Measurements from ENCODE around the gene HMGCS2.
A peak's percentile ranks its signal among the peaks of the same experiment; 100 is the strongest.
"Not testable (repeated sequence)": the region's sequence is repeated elsewhere in the genome, so short reads cannot be mapped to it uniquely, and the experiment has no call there.

HMGCS2 gene

GRCh38 chr1:119714583-119714982 lies 54.1 kb downstream of the HMGCS2 start:
- no peak for DNase-seq
- Histone ChIP-seq H3K4me3 (ENCODE audit: low read depth, low read length) (no peak overlapping the region), H3K27ac (no peak overlapping the region), H3K36me3 (replicated peaks) (no peaks in the 10 kb centered on the region), H3K27me3 (replicated peaks) (no peaks in the 10 kb centered on the region)
- TF ChIP-seq, protein P1, sequence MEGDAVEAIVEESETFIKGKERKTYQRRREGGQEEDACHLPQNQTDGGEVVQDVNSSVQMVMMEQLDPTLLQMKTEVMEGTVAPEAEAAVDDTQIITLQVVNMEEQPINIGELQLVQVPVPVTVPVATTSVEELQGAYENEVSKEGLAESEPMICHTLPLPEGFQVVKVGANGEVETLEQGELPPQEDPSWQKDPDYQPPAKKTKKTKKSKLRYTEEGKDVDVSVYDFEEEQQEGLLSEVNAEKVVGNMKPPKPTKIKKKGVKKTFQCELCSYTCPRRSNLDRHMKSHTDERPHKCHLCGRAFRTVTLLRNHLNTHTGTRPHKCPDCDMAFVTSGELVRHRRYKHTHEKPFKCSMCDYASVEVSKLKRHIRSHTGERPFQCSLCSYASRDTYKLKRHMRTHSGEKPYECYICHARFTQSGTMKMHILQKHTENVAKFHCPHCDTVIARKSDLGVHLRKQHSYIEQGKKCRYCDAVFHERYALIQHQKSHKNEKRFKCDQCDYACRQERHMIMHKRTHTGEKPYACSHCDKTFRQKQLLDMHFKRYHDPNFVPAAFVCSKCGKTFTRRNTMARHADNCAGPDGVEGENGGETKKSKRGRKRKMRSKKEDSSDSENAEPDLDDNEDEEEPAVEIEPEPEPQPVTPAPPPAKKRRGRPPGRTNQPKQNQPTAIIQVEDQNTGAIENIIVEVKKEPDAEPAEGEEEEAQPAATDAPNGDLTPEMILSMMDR (IDR thresholded peaks at IDR 0.05; ENCODE audit: low read depth, low read length, missing control alignments) = no peak
- in situ Hi-C loops (cut with HindIII; ENCODE audit: low pct_ligation_motif_present, low sequenced_read_pairs) = no loop called here

DNA sequence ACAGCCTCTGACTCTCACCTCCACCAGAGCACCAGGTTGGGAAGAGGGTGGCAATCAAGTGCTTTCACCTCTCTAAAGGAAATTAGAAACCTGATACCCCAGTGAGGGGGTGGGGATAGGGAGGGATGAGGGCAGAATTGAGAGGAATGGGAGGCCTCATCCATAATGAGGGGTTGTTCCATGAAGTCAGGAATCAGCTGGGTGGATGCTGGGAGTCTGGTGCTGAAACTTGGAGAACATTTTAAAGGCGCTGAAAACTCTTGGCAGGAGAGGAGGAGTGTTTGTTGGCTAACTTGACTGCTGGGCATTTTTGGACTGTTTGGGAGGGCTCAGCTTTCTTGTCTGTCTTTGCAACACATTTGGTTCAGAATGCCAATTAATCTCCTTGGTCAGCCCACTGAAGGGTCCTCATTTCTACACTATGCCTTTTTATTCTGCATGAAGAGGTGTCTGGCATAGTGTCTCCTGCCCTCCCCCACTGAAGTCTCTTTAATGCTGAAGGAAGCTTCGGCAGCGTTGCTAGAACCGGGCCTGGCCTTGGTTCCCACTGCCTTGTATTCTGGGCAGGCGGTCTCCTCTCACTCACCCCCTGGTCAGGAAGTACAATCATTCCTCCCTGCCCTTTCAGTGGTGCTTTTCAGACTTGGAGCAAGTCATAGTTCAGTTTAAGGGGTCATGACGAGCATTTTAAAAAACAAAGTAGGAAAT lies 54.8 kb downstream of the HMGCS2 start:
- Histone ChIP-seq H3K27me3 (replicated peaks) (no peaks in the 10 kb centered on the region), H3K4me3 (ENCODE audit: low read depth, low read length) (peak overlapping the region; percentile 84), H3K27ac (no peak overlapping the region), H3K36me3 (replicated peaks) (no peaks in the 10 kb centered on the region)
- no peak for DNase-seq
- TF ChIP-seq, protein P1 (IDR thresholded peaks at IDR 0.05; ENCODE audit: low read depth, low read length, missing control alignments) = no peak
- in situ Hi-C loops (cut with HindIII; ENCODE audit: low pct_ligation_motif_present, low sequenced_read_pairs) = no loop called here

- TF ChIP-seq, protein P1 (IDR thresholded peaks at IDR 0.05; ENCODE audit: low read depth, low read length, missing control alignments) = no peak
- in situ Hi-C loops (cut with HindIII; ENCODE audit: low pct_ligation_motif_present, low sequenced_read_pairs) = no loop called here
- H3K27ac ChIP-seq = peak overlapping the region; percentile 67
- DNase-seq = peak; percentile 30
- H3K4me3 ChIP-seq (ENCODE audit: low read depth, low read length) = peak overlapping the region; percentile 84
- H3K27me3 ChIP-seq (replicated peaks) = no peaks in the 10 kb centered on the region
- no peaks in the 10 kb centered on the region for H3K36me3 ChIP-seq (replicated peaks)
Observed at GRCh38 chr1:119713039-119713748, 55.5 kb downstream of the HMGCS2 start.

- Histone ChIP-seq H3K27me3 (replicated peaks) (no peaks in the 10 kb centered on the region), H3K4me3 (ENCODE audit: low read depth, low read length) (peak overlapping the region; percentile 84), H3K27ac (peak overlapping the region; percentile 67), H3K36me3 (replicated peaks) (no peaks in the 10 kb centered on the region)
- TF ChIP-seq, protein P1 (IDR thresholded peaks at IDR 0.05; ENCODE audit: low read depth, low read length, missing control alignments) = no peak
- peak; percentile 85 for DNase-seq
- in situ Hi-C loops (cut with HindIII; ENCODE audit: low pct_ligation_motif_present, low sequenced_read_pairs) = no loop called here
Observed at GRCh38 chr1:119712342-119713038, 56.2 kb downstream of the HMGCS2 start.

- DNase-seq = peak; percentile 84
- TF ChIP-seq, protein P1 (IDR thresholded peaks at IDR 0.05; ENCODE audit: low read depth, low read length, missing control alignments) = no peak
- no peaks in the 10 kb centered on the region for H3K36me3 ChIP-seq (replicated peaks)
- H3K27me3 ChIP-seq (replicated peaks) = no peaks in the 10 kb centered on the region
- peak within 1 kb of the TSS; percentile 84 for H3K4me3 ChIP-seq (ENCODE audit: low read depth, low read length)
- H3K27ac ChIP-seq = peak within 1 kb of the TSS; percentile 67
- in situ Hi-C loops (cut with HindIII; ENCODE audit: low pct_ligation_motif_present, low sequenced_read_pairs) = no loop called here
Observed at GRCh38 chr1:119711804-119712341, 56.8 kb downstream of the HMGCS2 start, which contains the start of gene PHGDH. PHGDH (plus strand) TSS chr1:119711934; CDS start chr1:119712023, 89 bp downstream.

DNA sequence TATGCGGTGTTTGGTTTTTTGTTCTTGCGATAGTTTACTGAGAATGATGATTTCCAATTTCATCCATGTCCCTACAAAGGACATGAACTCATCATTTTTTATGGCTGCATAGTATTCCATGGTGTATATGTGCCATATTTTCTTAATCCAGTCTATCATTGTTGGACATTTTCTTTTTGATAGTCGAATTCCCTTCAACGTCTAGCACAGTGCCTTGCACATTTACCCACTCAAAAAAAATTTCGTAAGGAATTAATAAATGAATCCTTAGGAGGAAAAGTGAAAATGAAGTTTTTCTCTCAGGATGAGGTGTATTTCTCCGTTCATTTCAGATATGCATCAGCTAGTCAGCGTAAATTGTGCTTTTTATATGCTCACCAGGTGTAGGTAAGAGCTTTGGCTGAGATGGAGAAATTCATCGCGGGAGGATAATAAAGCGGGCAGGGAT lies 57.3 kb downstream of the HMGCS2 start:
- H3K27ac ChIP-seq; H3K36me3 ChIP-seq (replicated peaks); DNase-seq; H3K27me3 ChIP-seq (replicated peaks); in situ Hi-C loops (cut with HindIII; ENCODE audit: low pct_ligation_motif_present, low sequenced_read_pairs): not testable (repeated sequence)
- peak overlapping the region; percentile 84 for H3K4me3 ChIP-seq (ENCODE audit: low read depth, low read length)

DNA sequence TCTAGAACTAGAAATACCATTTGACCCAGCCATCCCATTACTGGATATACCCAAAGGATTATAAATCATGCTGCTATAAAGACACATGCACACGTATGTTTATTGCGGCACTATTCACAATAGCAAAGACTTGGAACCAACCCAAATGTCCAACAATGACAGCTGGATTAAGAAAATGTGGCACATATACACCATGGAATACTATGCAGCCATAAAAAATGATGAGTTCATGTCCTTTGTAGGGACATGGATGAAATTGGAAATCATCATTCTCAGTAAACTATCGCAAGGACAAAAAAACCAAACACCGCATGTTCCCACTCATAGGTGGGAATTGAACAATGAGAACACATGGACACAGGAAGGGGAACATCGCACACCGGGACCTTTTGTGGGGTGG lies 62.1 kb downstream of the HMGCS2 start:
- in situ Hi-C loops (cut with HindIII; ENCODE audit: low pct_ligation_motif_present, low sequenced_read_pairs); H3K4me3 ChIP-seq (ENCODE audit: low read depth, low read length); H3K27me3 ChIP-seq (replicated peaks); H3K27ac ChIP-seq; H3K36me3 ChIP-seq (replicated peaks); DNase-seq: not testable (repeated sequence)

Measured in brain microvascular endothelial cell (primary cell).